AG09319 (cell line): ENCODE results near the gene ABHD2.

Source experiments
- DNase-seq: peaks from one replicate; pipeline ENCODE4 v3.0.0-alpha.2; 2010; ENCODE audit warnings: low read depth; ENCODE audit errors: extremely low read depth
- TF ChIP-seq, protein P1 (sequence below): IDR thresholded peaks from 2 replicates; pipeline ENCODE4 v1.5.1; 2011; ENCODE audit warnings: low read depth, mild to moderate bottlenecking, inconsistent platforms, low read length, moderate library complexity

Gene ABHD2

DNA sequence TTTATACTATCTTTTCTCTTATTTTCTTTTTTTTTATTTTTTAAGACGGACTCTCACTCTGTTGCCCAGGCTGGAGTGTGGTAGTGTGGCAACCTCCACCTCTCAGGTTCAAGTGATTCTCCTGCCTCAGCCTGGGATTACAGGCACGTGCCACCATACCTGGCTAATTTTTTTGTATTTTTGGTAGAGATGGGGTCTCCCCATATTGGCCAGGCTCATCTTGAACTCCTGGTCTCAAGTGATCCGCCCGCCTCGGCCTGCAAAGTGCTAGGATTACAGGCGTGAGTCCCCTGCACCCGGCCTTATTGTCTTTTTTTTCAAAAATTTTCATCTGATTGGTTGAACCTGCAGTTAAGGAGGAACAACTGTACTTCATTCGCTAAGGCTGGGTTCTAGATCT, 21.8 kb downstream of the ABHD2 start:
- DNase-seq, result no peak
- TF ChIP-seq, protein P1, sequence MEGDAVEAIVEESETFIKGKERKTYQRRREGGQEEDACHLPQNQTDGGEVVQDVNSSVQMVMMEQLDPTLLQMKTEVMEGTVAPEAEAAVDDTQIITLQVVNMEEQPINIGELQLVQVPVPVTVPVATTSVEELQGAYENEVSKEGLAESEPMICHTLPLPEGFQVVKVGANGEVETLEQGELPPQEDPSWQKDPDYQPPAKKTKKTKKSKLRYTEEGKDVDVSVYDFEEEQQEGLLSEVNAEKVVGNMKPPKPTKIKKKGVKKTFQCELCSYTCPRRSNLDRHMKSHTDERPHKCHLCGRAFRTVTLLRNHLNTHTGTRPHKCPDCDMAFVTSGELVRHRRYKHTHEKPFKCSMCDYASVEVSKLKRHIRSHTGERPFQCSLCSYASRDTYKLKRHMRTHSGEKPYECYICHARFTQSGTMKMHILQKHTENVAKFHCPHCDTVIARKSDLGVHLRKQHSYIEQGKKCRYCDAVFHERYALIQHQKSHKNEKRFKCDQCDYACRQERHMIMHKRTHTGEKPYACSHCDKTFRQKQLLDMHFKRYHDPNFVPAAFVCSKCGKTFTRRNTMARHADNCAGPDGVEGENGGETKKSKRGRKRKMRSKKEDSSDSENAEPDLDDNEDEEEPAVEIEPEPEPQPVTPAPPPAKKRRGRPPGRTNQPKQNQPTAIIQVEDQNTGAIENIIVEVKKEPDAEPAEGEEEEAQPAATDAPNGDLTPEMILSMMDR, result no peak

DNA sequence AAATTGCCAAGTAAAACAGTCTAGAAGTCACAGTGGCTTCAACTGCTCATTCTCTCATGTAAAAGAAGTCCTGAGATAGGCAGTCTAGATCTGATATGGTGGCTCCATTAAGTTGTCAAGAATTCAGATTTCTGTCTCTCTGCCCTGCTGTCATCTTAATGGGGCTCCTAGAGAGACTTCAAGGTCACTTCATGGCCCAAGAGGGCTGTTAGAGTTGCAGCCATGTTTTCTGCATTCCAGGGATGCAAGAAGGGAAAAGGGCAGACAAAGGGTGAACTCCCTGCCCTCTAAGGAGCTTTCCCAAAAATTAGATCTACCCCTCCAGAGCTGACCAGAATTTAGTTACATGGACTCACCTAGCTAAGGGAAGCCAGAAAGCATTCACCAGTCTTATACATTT, 23.1 kb downstream of the ABHD2 start:
- TF ChIP-seq, protein P1, result no peak
- DNase-seq, result no peak

DNA sequence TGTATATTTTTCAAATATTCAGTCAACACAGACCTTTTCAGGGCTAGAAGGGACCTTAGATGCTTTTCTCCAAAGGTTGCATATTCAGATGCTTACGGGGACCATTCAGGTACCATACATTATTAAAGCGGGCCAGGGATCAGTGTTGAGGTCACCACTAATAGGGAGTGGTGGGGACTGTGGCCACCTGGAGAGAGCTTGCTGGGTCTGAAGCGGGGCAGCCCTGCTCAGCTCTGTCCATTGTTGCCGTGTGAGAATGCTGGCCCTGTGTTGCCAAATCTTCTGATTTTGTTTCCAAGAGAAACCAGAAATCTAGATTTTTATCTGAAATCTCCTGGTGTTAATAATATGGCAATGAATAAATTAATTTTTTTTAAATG, 23.7 kb downstream of the ABHD2 start:
- TF ChIP-seq, protein P1, result no peak
- DNase-seq, result no peak

DNA sequence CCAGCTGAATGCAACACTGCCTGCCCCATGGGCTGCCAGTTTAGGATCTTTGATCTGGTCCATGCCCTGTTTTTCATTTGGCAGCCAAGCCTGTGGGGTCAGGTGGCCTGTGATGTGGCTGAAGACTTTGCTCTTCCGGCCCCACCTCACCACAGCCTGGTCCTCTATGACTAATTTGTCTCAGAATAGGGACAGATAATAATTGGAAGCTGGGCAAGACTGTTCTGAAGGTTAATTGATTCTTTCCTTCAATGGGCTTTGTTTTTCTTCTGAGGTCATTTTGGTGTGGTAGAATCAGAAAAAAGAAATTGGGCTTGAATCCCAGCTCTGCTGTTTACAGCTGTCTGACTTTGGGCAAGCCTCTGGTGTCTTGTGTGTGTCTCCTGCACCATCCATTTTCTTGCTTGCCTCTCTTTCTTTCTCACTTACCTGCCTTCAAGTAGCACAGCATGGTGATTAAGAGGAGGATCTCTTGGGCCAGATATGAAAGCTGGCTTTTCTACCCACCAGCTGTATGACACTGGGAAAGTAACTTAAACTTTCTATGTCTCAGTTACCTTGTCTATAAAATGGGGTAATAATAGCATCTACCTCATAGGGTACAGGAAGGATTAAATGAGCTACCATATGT, 24.2 kb downstream of the ABHD2 start:
- TF ChIP-seq, protein P1, result no peak
- no peak for DNase-seq

DNA sequence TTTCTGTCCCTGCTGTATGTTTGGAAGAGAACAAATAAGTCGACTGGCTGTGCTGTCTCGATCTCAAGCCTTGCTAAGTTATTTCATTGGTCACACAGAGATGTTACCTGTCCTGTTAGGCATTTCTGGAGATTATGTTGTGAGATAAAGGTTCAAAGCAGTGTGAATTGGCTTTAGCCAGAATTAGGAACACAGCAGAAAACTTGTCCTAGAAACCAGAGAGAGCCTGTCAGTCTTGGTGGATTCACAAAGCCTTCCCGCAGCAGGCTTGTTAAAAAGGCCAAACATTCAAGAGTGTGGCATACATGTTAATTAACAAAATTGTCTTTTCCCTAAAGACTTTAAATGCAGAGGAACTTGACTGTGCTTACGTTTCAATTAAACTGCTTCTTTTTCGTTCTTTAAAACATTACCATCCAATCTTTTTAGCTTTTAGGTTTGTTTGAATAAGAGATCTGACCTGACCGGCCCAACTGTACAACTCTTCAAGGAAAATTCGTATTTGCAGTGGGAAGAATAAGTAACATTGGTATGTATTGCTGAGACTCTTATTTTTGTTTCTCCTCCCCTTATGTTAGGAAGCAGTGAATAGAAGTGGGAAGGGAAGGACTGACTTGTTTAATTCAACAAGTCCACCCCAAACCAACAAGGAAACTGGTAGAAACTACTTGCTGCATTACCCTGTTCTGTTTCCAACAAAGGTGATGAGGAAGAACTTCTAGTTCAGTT, 25.2 kb downstream of the ABHD2 start:
- TF ChIP-seq, protein P1, result no peak
- DNase-seq, result no peak

DNA sequence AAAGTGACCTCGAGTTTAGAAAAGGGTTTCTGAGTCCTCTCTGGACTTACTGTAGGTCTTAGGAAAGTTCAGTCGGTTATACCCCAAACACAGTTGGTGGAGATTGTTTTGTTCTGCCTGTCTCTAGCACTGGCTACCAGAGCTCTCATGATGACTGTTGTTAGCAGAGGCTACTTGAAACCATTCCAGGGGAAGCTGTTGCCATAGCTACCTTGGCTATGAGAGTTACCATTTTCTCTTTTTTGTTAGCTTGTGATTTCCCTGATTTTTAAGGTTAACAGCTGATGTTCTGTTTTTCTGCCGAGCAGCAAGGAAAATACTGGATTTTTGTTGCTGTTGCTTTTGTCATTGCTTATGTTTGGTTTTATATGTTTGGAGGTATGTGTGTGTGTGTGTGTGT, 26.7 kb downstream of the ABHD2 start:
- TF ChIP-seq, protein P1, result no peak
- no peak for DNase-seq

DNA sequence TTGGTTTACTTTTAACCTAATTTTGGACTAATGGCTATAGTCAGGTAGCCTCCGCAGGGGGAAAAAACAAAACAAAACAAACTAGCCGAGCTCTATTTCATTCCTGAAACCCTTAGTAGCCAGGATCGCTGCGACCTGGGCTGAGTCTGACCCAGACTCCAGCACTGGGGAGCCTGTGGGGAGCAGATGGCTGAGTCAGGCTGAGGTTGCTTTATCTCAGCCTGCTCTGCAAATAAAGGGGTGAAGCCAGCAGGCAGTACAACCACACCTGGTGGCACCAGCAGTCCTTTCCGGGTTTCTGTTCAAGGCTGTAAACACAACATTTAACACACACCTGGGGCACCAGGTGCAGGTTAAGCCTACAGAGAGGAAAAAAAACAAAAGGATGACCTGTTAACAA, 27.3 kb downstream of the ABHD2 start:
- DNase-seq, result no peak
- TF ChIP-seq, protein P1, result no peak
